HG02798 (cell line): ENCODE results near the gene SNTN.

Experiments
- ATAC-seq: cut with Tn5 transposase; IDR thresholded peaks from one replicate; pipeline ENCODE4 v1.9.1; 2021; ENCODE audit warnings: mild to moderate bottlenecking; ENCODE audit not compliant: unreplicated experiment, poor library complexity

The SNTN gene

GRCh38 chr3:63670544-63670943, 18.1 kb downstream of the SNTN start:
- ATAC-seq: no peak

- ATAC-seq: no peak
Observed at GRCh38 chr3:63673111-63673510, 20.6 kb downstream of the SNTN start.

- ATAC-seq: no peak
Observed at GRCh38 chr3:63674586-63674985, 22.1 kb downstream of the SNTN start.

- no peak for ATAC-seq
Observed at GRCh38 chr3:63679186-63679585, 26.7 kb downstream of the SNTN start.

GRCh38 chr3:63684081-63684480, 31.6 kb downstream of the SNTN start:
- no peak for ATAC-seq

- ATAC-seq: no peak
Observed at GRCh38 chr3:63685340-63685739, 32.9 kb downstream of the SNTN start.

- ATAC-seq: no peak
Observed at GRCh38 chr3:63687278-63688225, 35.1 kb downstream of the SNTN start.

- no peak for ATAC-seq
Observed at GRCh38 chr3:63689285-63689684, 36.8 kb downstream of the SNTN start.

- no peak for ATAC-seq
Observed at GRCh38 chr3:63693351-63693750, 40.9 kb downstream of the SNTN start.

- ATAC-seq: no peak
Observed at GRCh38 chr3:63705092-63705645, 52.7 kb downstream of the SNTN start.

GRCh38 chr3:63706321-63707085, 54.0 kb downstream of the SNTN start:
- no peak for ATAC-seq

GRCh38 chr3:63707731-63708130, 55.3 kb downstream of the SNTN start:
- no peak for ATAC-seq

GRCh38 chr3:63709576-63709975, 57.1 kb downstream of the SNTN start:
- ATAC-seq: no peak
